Endothelial cell of umbilical vein (primary cell): Measurements from ENCODE around the gene RESP18. TPM values are rescaled to one million over a fixed set of nuclear protein-coding genes. Genes with fewer than 3 reads are reported as not detected.

Experiments used
- BruUV-seq: library from RNA; stranded (reverse); fragments of 400-500 nt; replicated peaks from 2 replicates; lab custom pipeline; 2021; lab: Mats Ljungman, UMichigan
- CTCF ChIA-PET: fragments of 300-600, 350-600 bp; sonication (Branson Sonifier 250); formaldehyde crosslinking; loops from one replicate; lab custom pipeline; 2021; ENCODE audit warnings: antibody characterized with exemption, inconsistent platforms; lab: Charles Lee
- POLR2A ChIA-PET: fragments of 300-600, 350-600 bp; sonication (Branson Sonifier 250); formaldehyde crosslinking; loops from one replicate; lab custom pipeline; 2021; ENCODE audit warnings: antibody characterized with exemption, inconsistent platforms; lab: Charles Lee
- DNase-seq: peaks from one replicate; pipeline ENCODE4 v3.0.0-alpha.2; 2011; ENCODE audit warnings: low read depth, low spot score
- FAIRE-seq: peaks from 2 replicates; lab custom pipeline; 2011; peaks lifted over from hg19 to GRCh38; lab: Jason Lieb, UNC
- H2AFZ ChIP-seq: 2 replicates; pipeline ENCODE4 v1.6.0; 2012; ENCODE audit warnings: low read depth, low read length, control low read depth, inconsistent platforms
- H3K27ac ChIP-seq: 2 replicates; pipeline ENCODE4 v1.5.1; 2011; ENCODE audit warnings: low read depth, mild to moderate bottlenecking, control low read depth, low read length, moderate library complexity; ENCODE audit not compliant: insufficient read depth
- H3K27me3 ChIP-seq, 2 experiments: 2 replicates each; pipeline versions ENCODE4 v1.6.0 to v1.6.1; 2011; ENCODE audit warnings: low read length in 2 of 2, mixed read lengths in 1 of 2; ENCODE audit not compliant: control insufficient read depth in 2 of 2, insufficient read depth in 2 of 2
- H3K36me3 ChIP-seq, 2 experiments: 2 replicates in 1 of 2; 3 replicates in 1 of 2; pipeline ENCODE4 v1.5.1; 2011; ENCODE audit warnings: low read length in 2 of 2, mild to moderate bottlenecking in 1 of 2, moderate library complexity in 1 of 2; ENCODE audit not compliant: control insufficient read depth in 2 of 2, insufficient read depth in 2 of 2; ENCODE audit errors: extremely low read depth in 1 of 2
- H3K4me1 ChIP-seq: 3 replicates; pipeline ENCODE4 v1.5.1; 2011; ENCODE audit warnings: mild to moderate bottlenecking, low read length; ENCODE audit not compliant: control insufficient read depth, insufficient read depth; ENCODE audit errors: extremely low read depth
- H3K4me2 ChIP-seq: 2 replicates; pipeline ENCODE4 v1.6.1; 2011; ENCODE audit warnings: low read length, control low read depth, mixed read lengths; ENCODE audit not compliant: insufficient read depth
- H3K4me3 ChIP-seq, 3 experiments: fragments of 200-600 bp in 1 of 3; sonication (generic), shearing (Covaris generic) in 1 of 3; replicated peaks in 1 of 3; 2 replicates each; pipeline ENCODE4 v1.5.1; 2011 to 2016; ENCODE audit warnings: control low read depth in 3 of 3, low read length in 3 of 3, mild to moderate bottlenecking in 2 of 3, inconsistent platforms in 1 of 3, low read depth in 1 of 3, moderate library complexity in 1 of 3; ENCODE audit not compliant: insufficient read depth in 1 of 3
- H3K79me2 ChIP-seq: 2 replicates; pipeline ENCODE4 v1.6.0; 2012; ENCODE audit warnings: low read length, inconsistent platforms; ENCODE audit not compliant: control insufficient read depth, insufficient read depth
- H3K9ac ChIP-seq: replicated peaks from 2 replicates; pipeline ENCODE3; 2011; ENCODE audit warnings: low read length, control low read depth; ENCODE audit not compliant: insufficient read depth; ENCODE audit errors: extremely low read depth
- H3K9me1 ChIP-seq: replicated peaks from 3 replicates; pipeline ENCODE4 v1.6.0; 2011; ENCODE audit warnings: mild to moderate bottlenecking, low read length; ENCODE audit not compliant: control insufficient read depth, insufficient read depth; ENCODE audit errors: extremely low read depth
- H3K9me3 ChIP-seq: replicated peaks from 2 replicates; pipeline ENCODE4 v1.5.1; 2012; ENCODE audit warnings: low read length, inconsistent platforms; ENCODE audit not compliant: control insufficient read depth, insufficient read depth
- H4K20me1 ChIP-seq: replicated peaks from 2 replicates; pipeline ENCODE3; 2011; ENCODE audit warnings: mild to moderate bottlenecking, low read length; ENCODE audit not compliant: control insufficient read depth, insufficient read depth; ENCODE audit errors: extremely low read depth
- CTCF ChIP-seq, 2 donors: IDR thresholded peaks; 1 replicate in 1 of 2; 2 replicates in 1 of 2; pipeline ENCODE4 v1.5.1; 2011; ENCODE audit warnings: low read length in 2 of 2, mild to moderate bottlenecking in 2 of 2, moderate library complexity in 2 of 2, control low read depth in 1 of 2, inconsistent platforms in 1 of 2, low read depth in 1 of 2; ENCODE audit not compliant: insufficient read depth in 1 of 2; ENCODE audit errors: extremely low read depth in 1 of 2
- EZH2 ChIP-seq: IDR thresholded peaks from 2 replicates; pipeline ENCODE4 v1.6.1; 2012; ENCODE audit warnings: borderline replicate concordance, low read depth, mild to moderate bottlenecking, moderate library complexity, low read length, inconsistent platforms; ENCODE audit not compliant: severe bottlenecking
- FOS ChIP-seq: IDR thresholded peaks from 2 replicates; pipeline ENCODE4 v1.6.1; 2011; ENCODE audit warnings: mild to moderate bottlenecking, low read length, moderate library complexity, borderline replicate concordance; ENCODE audit not compliant: insufficient read depth
- GATA2 ChIP-seq: IDR thresholded peaks from 2 replicates; pipeline ENCODE4 v1.7.0; 2011; ENCODE audit warnings: low read depth, mild to moderate bottlenecking, moderate library complexity, mixed read lengths, low read length; ENCODE audit not compliant: insufficient read length, insufficient read depth
- JUN ChIP-seq: IDR thresholded peaks from 2 replicates; pipeline ENCODE4 v1.6.1; 2011; ENCODE audit warnings: borderline replicate concordance, low read depth; ENCODE audit not compliant: insufficient read length, insufficient read depth
- MAX ChIP-seq: IDR thresholded peaks from 2 replicates; pipeline ENCODE4 v1.6.1; 2011; ENCODE audit not compliant: insufficient read depth, insufficient read length
- MYC ChIP-seq: IDR thresholded peaks from one replicate; pipeline ENCODE4 v1.6.1; 2011; ENCODE audit warnings: mild to moderate bottlenecking, low read depth, low read length
- POLR2A ChIP-seq: IDR thresholded peaks from 2 replicates; pipeline ENCODE4 v1.6.1; 2012; ENCODE audit warnings: low read depth, mild to moderate bottlenecking, control low read depth, low read length
- POLR2AphosphoS5 ChIP-seq: IDR thresholded peaks from 2 replicates; pipeline ENCODE4 v1.6.1; 2012; ENCODE audit warnings: low read depth, mild to moderate bottlenecking, control low read depth, low read length, moderate library complexity; ENCODE audit not compliant: insufficient read depth
- dilution Hi-C: fragments of 300-500 bp; cut with MboI; formaldehyde crosslinking; loops from one replicate; pipeline ENCODE4 v1.15.0; 2019; ENCODE audit warnings: low sequenced_read_pairs; ENCODE audit not compliant: extremely low pct_ligation_motif_present
- intact Hi-C: fragments of 100-400 bp; cut with micrococcal nuclease; formaldehyde crosslinking; loops from one replicate; pipeline ENCODE4 v1.10.0; 2022
- polyA plus RNA-seq, 4 experiments: library from polyadenylated mRNA; depleted of rRNA in 3 of 4; stranded (reverse) in 3 of 4; unstranded in 1 of 4; fragments of >200 nt; gene quantifications; 2 replicates each; pipeline versions ENCODE4 v1.2.1 to v1.2.3, GENCODE V29; 2011 to 2012; ENCODE audit warnings: missing spikeins in 1 of 4
- total RNA-seq: library from RNA; stranded (reverse); gene quantifications from 2 replicates; pipeline ENCODE4 v1.2.3, GENCODE V29; 2021

The RESP18 gene
- total and polyA plus RNA-seq, 2 donors (not counting 3 experiments of a cell fraction or from before 2014, with no cell fraction given): not detected

GRCh38 chr2:219290381-219291171 is 42.0 kb downstream of the RESP18 start:
- ChIA-PET POLR2A (no interaction called here), CTCF (interaction anchor here (11.2 kb wide), 1 partner anchor 9 kb away, joined by 253 read pairs; the partner anchor contains the start of gene DNAJB2)
- no peaks in the 10 kb centered on the region for H3K79me2 ChIP-seq
- no peaks in the 10 kb centered on the region for H4K20me1 ChIP-seq
- no peaks in the 10 kb centered on the region for H3K36me3 ChIP-seq
- H3K27ac ChIP-seq: no peak overlapping the region
- peaks cover 4% of the 10 kb centered on the region for H3K4me1 ChIP-seq
- TF ChIP-seq JUN (no peak), GATA2 (no peak), MYC (no peak), POLR2AphosphoS5 (no peak), FOS (no peak), CTCF (IDR thresholded peaks at IDR 0.05; ENCODE audit: extremely low read depth in 1 of 2, insufficient read depth in 1 of 2, low read depth in 1 of 2, low read length in 2 of 2) (no peak), EZH2 (no peak), MAX (no peak), POLR2A (no peak)
- H3K9me3 ChIP-seq: no peaks in the 10 kb centered on the region
- no TSS peak for BruUV-seq
- dilution Hi-C loops: no loop called here
- H3K27me3 ChIP-seq: peaks cover 0 to 1% of the 10 kb centered on the region in 2 experiments
- intact Hi-C loops: no loop called here
- DNase-seq: no peak
- no peak overlapping the region for H2AFZ ChIP-seq
- no peak overlapping the region for H3K4me2 ChIP-seq
- FAIRE-seq: no peak
- no peak overlapping the region for H3K9ac ChIP-seq
- no peaks in the 10 kb centered on the region for H3K9me1 ChIP-seq
- no peak overlapping the region for H3K4me3 ChIP-seq
